Cardiac muscle cell (in vitro differentiated cells and primary cell): ENCODE results near the gene POLR2L. TPM values are rescaled to one million over a fixed set of nuclear protein-coding genes. Genes with fewer than 3 reads are reported as not detected.

Experiments
- DNase-seq, 2 donors: peaks; one replicate each; pipeline versions ENCODE4 v3.0.0 to v3.0.0-alpha.2; 2010 to 2017; ENCODE audit warnings: low read depth in 1 of 2, low spot score in 1 of 2
- H3K27ac ChIP-seq: fragments of 200-600 bp; sonication (generic); 2 replicates; pipeline ENCODE4 v1.5.1; 2016
- H3K27me3 ChIP-seq: fragments of 200-600 bp; sonication (generic); 2 replicates; pipeline ENCODE4 v1.6.0; 2016; ENCODE audit warnings: control low read depth
- H3K36me3 ChIP-seq: fragments of 200-600 bp; sonication (generic); 2 replicates; pipeline ENCODE4 v1.5.1; 2016; ENCODE audit warnings: control low read depth
- H3K4me1 ChIP-seq: fragments of 200-600 bp; sonication (generic); 2 replicates; pipeline ENCODE4 v1.8.1; 2017; ENCODE audit warnings: low read depth, mild to moderate bottlenecking, mixed run types
- H3K4me3 ChIP-seq: fragments of 200-600 bp; sonication (generic); 2 replicates; pipeline ENCODE4 v1.5.1; 2016; ENCODE audit warnings: mild to moderate bottlenecking
- H3K9me3 ChIP-seq: fragments of 200-600 bp; sonication (generic); 2 replicates; pipeline ENCODE4 v1.5.1; 2017; ENCODE audit warnings: low read depth, mild to moderate bottlenecking, control low read depth
- polyA plus RNA-seq: library from polyadenylated mRNA; unstranded; fragments of >200 nt; fragmentation: Nextera tagmentation; extraction: Ambion mirVana; gene quantifications from 2 replicates; pipeline ENCODE4 v1.2.1, GENCODE V29; 2016
- total RNA-seq: library from RNA; depleted of rRNA; stranded (reverse); fragments of >200 nt; gene quantifications from 2 replicates; pipeline ENCODE4 v1.2.3, GENCODE V29; 2016
- TF ChIP-seq, protein P1 (sequence below): IDR thresholded peaks from 2 replicates; pipeline ENCODE4 v1.5.1; 2012; ENCODE audit warnings: low read depth, mild to moderate bottlenecking, low read length

The POLR2L gene
- total and polyA plus RNA-seq, 2 experiments from 2014 or later = 67.3 to 482 TPM

DNA sequence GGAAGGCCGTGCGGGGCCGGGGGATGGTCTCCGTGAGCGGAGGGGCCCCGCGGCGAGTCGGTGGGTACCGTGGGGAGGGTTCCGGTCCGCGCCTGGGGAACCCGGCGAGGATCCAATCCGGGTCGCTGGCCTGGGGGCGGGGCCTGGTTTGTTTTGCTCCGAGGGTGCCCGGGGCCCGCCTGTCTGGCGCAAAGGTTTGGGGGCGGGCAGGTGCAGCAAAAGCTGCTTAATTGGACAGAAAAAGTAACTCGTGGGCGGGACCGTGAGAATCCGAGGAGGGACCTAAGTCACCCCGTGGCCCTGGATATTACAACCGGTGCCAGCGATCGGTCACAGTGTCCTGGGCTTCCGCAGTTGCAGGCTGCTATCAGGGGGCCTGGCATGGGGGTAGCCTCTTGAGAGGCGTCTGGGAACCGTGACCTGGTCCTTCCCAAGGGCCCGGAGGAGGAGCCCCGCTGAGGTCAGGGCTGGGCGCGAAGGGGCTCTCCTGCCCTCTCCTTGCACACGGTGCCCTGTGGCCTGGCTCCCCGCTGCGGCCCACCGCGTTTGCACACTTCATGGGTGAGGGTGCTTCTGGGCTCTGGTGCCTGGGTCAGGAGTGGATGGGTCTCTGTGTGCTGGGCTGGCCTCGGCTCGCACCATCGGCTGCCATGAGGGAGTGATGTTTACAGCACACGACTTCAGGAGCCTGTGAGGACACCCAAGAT lies 22.2 kb downstream of the POLR2L start:
- Histone ChIP-seq H3K27me3 (no peaks in the 10 kb centered on the region), H3K9me3 (no peaks in the 10 kb centered on the region), H3K4me1 (no peaks in the 10 kb centered on the region), H3K4me3 (peak overlapping the region; percentile 94), H3K36me3 (peaks cover 7% of the 10 kb centered on the region), H3K27ac (peak overlapping the region; percentile 95)
- peak; percentile 72 to 96 for DNase-seq
- TF ChIP-seq, protein P1, sequence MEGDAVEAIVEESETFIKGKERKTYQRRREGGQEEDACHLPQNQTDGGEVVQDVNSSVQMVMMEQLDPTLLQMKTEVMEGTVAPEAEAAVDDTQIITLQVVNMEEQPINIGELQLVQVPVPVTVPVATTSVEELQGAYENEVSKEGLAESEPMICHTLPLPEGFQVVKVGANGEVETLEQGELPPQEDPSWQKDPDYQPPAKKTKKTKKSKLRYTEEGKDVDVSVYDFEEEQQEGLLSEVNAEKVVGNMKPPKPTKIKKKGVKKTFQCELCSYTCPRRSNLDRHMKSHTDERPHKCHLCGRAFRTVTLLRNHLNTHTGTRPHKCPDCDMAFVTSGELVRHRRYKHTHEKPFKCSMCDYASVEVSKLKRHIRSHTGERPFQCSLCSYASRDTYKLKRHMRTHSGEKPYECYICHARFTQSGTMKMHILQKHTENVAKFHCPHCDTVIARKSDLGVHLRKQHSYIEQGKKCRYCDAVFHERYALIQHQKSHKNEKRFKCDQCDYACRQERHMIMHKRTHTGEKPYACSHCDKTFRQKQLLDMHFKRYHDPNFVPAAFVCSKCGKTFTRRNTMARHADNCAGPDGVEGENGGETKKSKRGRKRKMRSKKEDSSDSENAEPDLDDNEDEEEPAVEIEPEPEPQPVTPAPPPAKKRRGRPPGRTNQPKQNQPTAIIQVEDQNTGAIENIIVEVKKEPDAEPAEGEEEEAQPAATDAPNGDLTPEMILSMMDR = no peak

DNA sequence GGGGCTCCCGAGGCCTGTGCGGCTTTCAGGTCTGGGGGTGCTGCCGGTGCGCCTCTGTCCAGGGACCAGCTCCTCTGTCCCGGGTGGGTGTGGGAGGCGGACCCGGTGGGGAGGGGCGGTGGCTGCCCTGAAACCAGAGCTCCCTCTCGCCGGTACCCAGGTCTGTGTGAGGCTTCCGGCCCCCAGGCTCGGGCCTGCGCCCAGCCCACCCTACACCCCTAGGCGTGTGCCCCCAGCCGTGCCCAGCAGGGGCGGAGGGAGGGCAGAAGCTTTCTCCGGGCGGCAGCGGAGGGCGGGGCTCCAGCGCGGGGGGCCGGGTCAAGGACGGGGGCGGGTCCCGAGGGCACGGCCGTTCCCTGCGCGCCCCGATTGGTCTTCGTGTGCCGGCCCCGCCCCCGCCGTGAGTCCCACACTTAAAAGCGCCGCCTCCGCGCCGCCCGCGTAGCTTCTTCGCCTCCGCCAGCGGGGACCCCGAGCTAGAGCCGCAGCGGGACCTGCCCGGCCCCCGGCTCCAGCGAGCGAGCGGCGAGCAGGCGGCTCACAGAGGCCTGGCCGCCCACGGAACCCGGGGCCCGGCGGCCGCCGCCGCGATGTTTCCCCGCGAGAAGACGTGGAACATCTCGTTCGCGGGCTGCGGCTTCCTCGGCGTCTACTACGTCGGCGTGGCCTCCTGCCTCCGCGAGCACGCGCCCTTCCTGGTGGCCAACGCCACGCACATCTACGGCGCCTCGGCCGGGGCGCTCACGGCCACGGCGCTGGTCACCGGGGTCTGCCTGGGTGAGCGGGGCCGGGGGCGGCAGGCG lies 23.0 kb downstream of the POLR2L start:
- Histone ChIP-seq H3K27me3 (no peaks in the 10 kb centered on the region), H3K36me3 (peaks cover 5% of the 10 kb centered on the region), H3K9me3 (no peaks in the 10 kb centered on the region), H3K4me1 (no peaks in the 10 kb centered on the region), H3K4me3 (peak overlapping the region; percentile 94), H3K27ac (peak overlapping the region; percentile 95)
- DNase-seq = peak; percentile 91 to 98
- TF ChIP-seq, protein P1 = no peak

DNA sequence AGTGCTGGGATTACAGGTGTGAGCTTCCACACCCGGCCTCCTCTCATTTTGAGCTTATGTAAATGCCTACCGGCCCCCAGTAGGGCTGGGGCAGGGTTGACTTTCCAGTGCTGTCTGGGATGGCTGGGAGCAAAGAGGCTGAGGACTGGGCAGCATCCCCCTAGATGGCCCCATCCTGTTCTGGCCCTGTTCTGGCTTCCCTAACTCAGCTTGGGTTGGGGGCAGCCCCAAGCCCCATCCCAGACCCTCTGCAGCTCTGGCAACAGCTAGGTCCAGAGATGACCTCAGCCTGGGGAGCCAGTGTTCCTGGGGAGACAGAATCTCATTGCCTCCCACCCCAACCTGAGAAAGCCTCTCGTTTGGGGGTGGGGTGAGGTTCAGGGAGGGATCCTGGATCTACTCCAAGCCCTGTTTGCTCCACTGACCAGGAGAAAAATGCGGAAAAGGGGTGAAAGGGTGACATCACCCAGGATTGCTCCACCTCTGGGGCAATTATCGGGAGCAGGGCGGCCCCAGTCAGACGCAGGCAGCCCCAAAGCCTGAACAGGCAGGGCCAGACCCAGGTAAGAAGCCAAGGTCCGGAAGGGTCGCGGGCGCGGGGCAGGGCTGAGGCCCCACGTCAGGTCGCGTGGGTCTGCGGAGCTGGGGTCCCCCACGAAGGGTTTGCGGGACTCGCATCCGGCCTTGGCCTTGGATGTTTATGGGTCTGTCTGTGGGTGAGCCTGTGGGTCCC lies 23.8 kb downstream of the POLR2L start, which contains the start of gene PNPLA2:
Gene PNPLA2, plus strand, starts transcription at position 519 of the 733 bp plus-strand sequence. CDS start 805 bp downstream, outside the sequence.
- peak within 1 kb of the TSS; percentile 95 for H3K27ac ChIP-seq
- H3K4me1 ChIP-seq = no peaks in the 10 kb centered on the region
- no peaks in the 10 kb centered on the region for H3K9me3 ChIP-seq
- no peaks in the 10 kb centered on the region for H3K36me3 ChIP-seq
- DNase-seq = peak in 1 of 2 donors; percentile 78
- H3K27me3 ChIP-seq = no peaks in the 10 kb centered on the region
- peak within 1 kb of the TSS; percentile 94 for H3K4me3 ChIP-seq
- TF ChIP-seq, protein P1 = no peak

DNA sequence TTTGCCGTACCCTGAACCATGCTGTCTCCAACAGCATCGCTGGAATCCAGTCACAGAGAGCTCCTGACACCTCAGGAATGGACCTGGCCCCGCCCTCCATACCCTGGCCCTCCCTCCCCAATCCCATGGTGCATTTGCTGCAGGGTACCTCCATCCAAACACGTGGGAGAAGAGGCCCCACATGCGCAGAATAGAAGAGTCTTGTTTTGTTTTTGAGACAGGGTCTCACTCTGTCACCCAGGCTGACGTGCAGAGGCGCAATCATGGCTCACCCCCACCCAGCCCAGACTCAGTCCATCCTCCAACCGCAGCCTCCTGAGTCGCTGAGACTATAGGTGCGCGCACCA lies 25.9 kb downstream of the POLR2L start:
- no peak for DNase-seq
- Histone ChIP-seq H3K36me3 (peaks cover 17% of the 10 kb centered on the region), H3K27ac (no peak overlapping the region), H3K4me1 (no peaks in the 10 kb centered on the region), H3K4me3 (no peak overlapping the region), H3K27me3 (no peaks in the 10 kb centered on the region), H3K9me3 (no peaks in the 10 kb centered on the region)
- TF ChIP-seq, protein P1 = no peak

DNA sequence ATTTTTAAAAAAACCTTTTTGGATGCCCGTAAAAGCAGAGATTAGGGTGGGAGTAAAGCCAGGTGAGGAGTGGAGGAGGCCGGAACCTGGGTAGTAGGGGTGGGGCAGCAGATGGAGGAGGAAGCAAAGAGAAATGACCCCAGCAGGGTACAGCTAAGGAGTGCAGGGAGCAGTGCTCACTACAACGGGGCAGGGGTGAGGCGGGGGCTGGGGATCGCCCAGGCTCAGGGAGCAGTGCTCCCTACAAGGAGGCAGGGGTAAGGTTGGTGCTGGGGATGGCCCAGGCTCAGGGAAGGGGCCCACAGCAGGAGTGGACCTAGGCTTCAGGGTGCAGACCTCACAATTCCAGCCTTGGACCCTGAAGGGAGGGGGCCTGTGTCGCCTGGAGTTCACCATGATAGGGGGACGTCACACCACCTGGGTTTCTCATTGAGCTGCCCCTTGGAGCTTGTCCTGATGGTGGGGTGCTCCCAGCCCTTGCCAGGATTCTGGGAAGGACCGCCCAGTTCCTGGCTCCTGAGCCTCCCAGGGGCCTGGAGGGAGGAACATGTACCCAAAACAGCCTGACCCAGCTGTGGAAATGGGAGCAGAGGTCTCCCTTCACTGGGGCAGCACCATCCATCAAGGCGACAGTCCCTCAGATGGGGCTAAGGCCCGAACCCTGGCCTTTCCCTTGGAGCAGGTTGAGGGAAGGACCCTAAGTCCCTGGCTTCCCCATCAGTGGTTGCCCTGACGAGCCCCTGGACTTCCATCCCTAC lies 26.5 kb downstream of the POLR2L start:
- Histone ChIP-seq H3K27ac (no peak overlapping the region), H3K36me3 (peaks cover 17% of the 10 kb centered on the region), H3K4me3 (no peak overlapping the region), H3K27me3 (no peaks in the 10 kb centered on the region), H3K4me1 (no peaks in the 10 kb centered on the region), H3K9me3 (no peaks in the 10 kb centered on the region)
- DNase-seq = no peak
- TF ChIP-seq, protein P1 = no peak
